ENCODE measurements around the gene AUTS2. TPM values are rescaled to one million over a fixed set of nuclear protein-coding genes. Genes with fewer than 3 reads are reported as not detected.

AUTS2 gene
- polyA plus RNA-seq, 1 experiment = 0.54 TPM

GRCh38 chr7:69696054-69696591, 97.8 kb downstream of the AUTS2 start:
- DNase-seq (ENCODE audit: low read depth) = no peak
- POLR2A ChIA-PET = no interaction called here
- CTCF ChIA-PET = no interaction called here
- H3K27me3 ChIP-seq (ENCODE audit: control insufficient read depth, insufficient read depth, low read length) = no peaks in the 10 kb centered on the region
- no peaks in the 10 kb centered on the region for H3K36me3 ChIP-seq (ENCODE audit: control insufficient read depth, insufficient read depth, low read length)
- H3K4me3 ChIP-seq (ENCODE audit: low read depth, low read length) = no peak overlapping the region
- TF ChIP-seq CTCF (IDR thresholded peaks at IDR 0.05; ENCODE audit: insufficient read depth, low read depth, low read length) = no peak

DNA sequence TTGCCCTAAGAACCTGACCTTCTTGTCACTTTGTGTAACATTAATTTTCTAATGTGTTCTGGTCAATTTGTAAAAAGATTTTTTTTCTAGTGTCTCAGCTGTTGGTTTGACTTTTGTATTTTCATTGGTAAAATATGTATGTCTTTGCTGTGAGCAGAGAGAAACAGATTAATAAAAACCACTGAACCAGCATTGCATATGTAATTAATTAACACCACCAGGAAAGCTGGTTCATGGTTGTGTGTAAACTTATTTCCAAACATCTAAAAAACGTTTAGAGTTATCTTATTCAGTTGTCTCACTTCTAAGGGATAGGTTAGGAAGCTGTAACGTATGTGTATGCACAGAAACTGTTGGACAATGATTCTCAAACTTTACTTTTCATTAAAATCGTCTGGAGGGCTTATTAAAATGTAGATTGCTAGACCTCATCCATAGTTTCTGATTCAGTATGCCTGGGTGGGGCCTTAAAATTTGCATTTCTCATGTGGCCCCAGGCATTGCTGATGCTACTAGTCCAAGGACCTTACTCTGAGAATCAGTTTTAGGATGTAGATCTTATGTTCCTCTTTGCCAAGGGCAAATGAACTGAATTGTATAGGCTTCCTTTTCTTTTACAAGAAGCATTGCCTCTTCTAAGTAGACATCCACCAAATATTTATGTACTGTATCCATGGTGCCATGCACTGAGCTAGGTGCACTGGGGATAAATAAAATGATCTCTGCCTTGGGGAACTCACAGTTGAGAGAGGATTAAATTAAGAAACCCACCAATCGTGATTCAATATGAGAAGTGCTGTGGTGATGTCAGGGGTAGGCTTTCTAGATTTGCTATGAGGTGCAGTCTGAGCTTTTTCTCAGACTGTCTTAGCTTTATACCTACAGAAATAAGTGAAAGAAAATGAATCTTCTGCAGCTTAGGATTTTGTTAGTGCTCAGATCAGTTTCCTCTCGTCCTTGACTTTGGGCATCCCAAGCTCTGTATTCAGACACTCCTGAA, 98.7 kb downstream of the AUTS2 start:
- CTCF ChIA-PET = no interaction called here
- TF ChIP-seq CTCF (IDR thresholded peaks at IDR 0.05; ENCODE audit: insufficient read depth, low read depth, low read length) = no peak

GRCh38 chr7:69698109-69698825, 100.0 kb downstream of the AUTS2 start:
- ChIA-PET POLR2A (no interaction called here), CTCF (no interaction called here)
- no peaks in the 10 kb centered on the region for H3K27me3 ChIP-seq (ENCODE audit: control insufficient read depth, insufficient read depth, low read length)
- H3K36me3 ChIP-seq (ENCODE audit: control insufficient read depth, insufficient read depth, low read length) = no peaks in the 10 kb centered on the region
- TF ChIP-seq CTCF (IDR thresholded peaks at IDR 0.05; ENCODE audit: insufficient read depth, low read depth, low read length) = no peak
- no peak for DNase-seq (ENCODE audit: low read depth)
- H3K4me3 ChIP-seq (ENCODE audit: low read depth, low read length) = no peak overlapping the region

More for the DNA sequence above, 98.7 kb downstream of the AUTS2 start:
- Histone ChIP-seq H3K36me3 (ENCODE audit: control insufficient read depth, insufficient read depth, low read length) (no peaks in the 10 kb centered on the region), H3K4me3 (ENCODE audit: low read depth, low read length) (no peak overlapping the region), H3K27me3 (ENCODE audit: control insufficient read depth, insufficient read depth, low read length) (no peaks in the 10 kb centered on the region)
- DNase-seq (ENCODE audit: low read depth) = no peak
- POLR2A ChIA-PET = no interaction called here

- no peak for DNase-seq (ENCODE audit: low read depth)
- CTCF ChIA-PET = no interaction called here
- Histone ChIP-seq H3K27me3 (ENCODE audit: control insufficient read depth, insufficient read depth, low read length) (no peaks in the 10 kb centered on the region), H3K36me3 (ENCODE audit: control insufficient read depth, insufficient read depth, low read length) (no peaks in the 10 kb centered on the region), H3K4me3 (ENCODE audit: low read depth, low read length) (no peak overlapping the region)
- no peak for TF ChIP-seq CTCF (IDR thresholded peaks at IDR 0.05; ENCODE audit: insufficient read depth, low read depth, low read length)
- POLR2A ChIA-PET = no interaction called here
These were observed 101.7 kb downstream of the AUTS2 start for GRCh38 chr7:69699931-69700330.

DNA sequence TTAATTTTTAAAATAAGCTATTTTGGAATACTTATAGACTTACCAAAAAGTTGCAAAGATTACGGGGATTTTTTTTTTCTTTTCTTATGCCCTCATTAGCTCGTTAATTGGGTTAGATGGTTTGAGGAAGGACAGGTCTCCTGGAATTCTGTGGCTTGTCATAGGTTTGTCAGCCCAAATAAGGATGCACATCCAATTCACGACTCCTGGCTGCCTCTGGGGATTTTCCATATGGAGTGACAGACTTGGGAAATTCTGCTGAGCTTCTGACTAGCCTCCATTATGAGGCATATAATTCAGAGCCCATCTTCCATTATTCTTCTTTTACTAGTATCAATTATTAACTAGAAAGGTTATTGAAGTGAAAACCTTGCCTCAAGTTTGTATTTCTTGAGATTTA, 102.1 kb downstream of the AUTS2 start:
- Histone ChIP-seq H3K36me3 (ENCODE audit: control insufficient read depth, insufficient read depth, low read length) (no peaks in the 10 kb centered on the region), H3K4me3 (ENCODE audit: low read depth, low read length) (no peak overlapping the region), H3K27me3 (ENCODE audit: control insufficient read depth, insufficient read depth, low read length) (no peaks in the 10 kb centered on the region)
- CTCF ChIA-PET = no interaction called here
- no peak for TF ChIP-seq CTCF (IDR thresholded peaks at IDR 0.05; ENCODE audit: insufficient read depth, low read depth, low read length)
- POLR2A ChIA-PET = no interaction called here
- no peak for DNase-seq (ENCODE audit: low read depth)

Data from BJ (cell line).